Measurements from ENCODE around the gene CCDC13. TPM values are rescaled to one million over a fixed set of nuclear protein-coding genes. Genes with fewer than 3 reads are reported as not detected.
A peak's percentile ranks its signal among the peaks of the same experiment; 100 is the strongest.

CCDC13 gene
- total and polyA plus RNA-seq, 10 of the 15 experiments (the other 5 are each of a cell fraction or from before 2014, with no cell fraction given): 0.13 to 0.81 (median 0.30) TPM; not detected in 4

GRCh38 chr3:42772670-42773408 lies at the start of gene CCDC13 (continued):
- TF ChIP-seq ZNF592 (IDR thresholded peaks at IDR 0.05) (no peak), KAT2A (conservative IDR thresholded peaks at IDR 0.05; ENCODE audit: control insufficient read depth, low read depth, low read length) (no peak), KLF5 (IDR thresholded peaks at IDR 0.05; ENCODE audit: partially characterized antibody) (no peak), NKRF (conservative IDR thresholded peaks at IDR 0.05) (peak; percentile 81), STAT1 (conservative IDR thresholded peaks at IDR 0.05) (0 out of 2 replicates have a peak, but pooled peaks have one; percentile 35), POLR2A (IDR thresholded peaks at IDR 0.05; ENCODE audit: low read depth, low read length) (peak; percentile 83), RELB (IDR thresholded peaks at IDR 0.05; ENCODE audit: low read depth) (peak; percentile 80), PML (IDR thresholded peaks at IDR 0.05; ENCODE audit: low read length) (no peak), BHLHE40 (IDR thresholded peaks at IDR 0.05; ENCODE audit: borderline replicate concordance in 1 of 2, low read depth in 2 of 2, low read length in 1 of 2) (peak; percentile 50 to 74; a peak in 3 of 4 replicates), PAX8 (IDR thresholded peaks at IDR 0.05) (no peak), USF1 (IDR thresholded peaks at IDR 0.05; ENCODE audit: borderline replicate concordance, extremely low read length, insufficient read depth, low read depth, low read length) (no peak), EGR1 (IDR thresholded peaks at IDR 0.05; ENCODE audit: borderline replicate concordance in 1 of 2, low read depth in 2 of 2, low read length in 2 of 2) (0 out of 3 replicates have a peak, but pooled peaks of 1 of the 2 experiments have one; percentile 35), SRF (IDR thresholded peaks at IDR 0.05; ENCODE audit: low read depth in 2 of 2, low read length in 2 of 2) (no peak), BCL11A (IDR thresholded peaks at IDR 0.05; ENCODE audit: low read depth, low read length) (no peak), POU2F2 (IDR thresholded peaks at IDR 0.05; ENCODE audit: borderline replicate concordance, low read depth, low read length) (peak; percentile 53; the same call in 1 of the 3 replicates), ZNF622 (IDR thresholded peaks at IDR 0.05) (no peak), SIX5 (IDR thresholded peaks at IDR 0.05; ENCODE audit: low read depth, low read length, severe bottlenecking) (peak; percentile 38), ZBED1 (IDR thresholded peaks at IDR 0.05; ENCODE audit: borderline replicate concordance) (no peak), RB1 (IDR thresholded peaks at IDR 0.05; ENCODE audit: borderline replicate concordance) (0 out of 2 replicates have a peak, but pooled peaks have one; percentile 21)

All from GM12878 (cell line).